HG02870 (cell line): Measurements from ENCODE around the gene SMPD3.

Experiments
- ATAC-seq: cut with Tn5 transposase; IDR thresholded peaks from one replicate; pipeline ENCODE4 v1.9.1; 2021; ENCODE audit warnings: mild to moderate bottlenecking, moderate library complexity; ENCODE audit not compliant: unreplicated experiment

SMPD3 gene

GRCh38 chr16:68444056-68444657 lies 4.2 kb downstream of the SMPD3 start:
- no peak for ATAC-seq

GRCh38 chr16:68436581-68436980 lies 11.7 kb downstream of the SMPD3 start:
- ATAC-seq, result no peak

GRCh38 chr16:68434624-68435210 lies 13.6 kb downstream of the SMPD3 start:
- no peak for ATAC-seq

GRCh38 chr16:68433316-68433715 lies 15.0 kb downstream of the SMPD3 start:
- no peak for ATAC-seq

GRCh38 chr16:68432701-68433100 lies 15.6 kb downstream of the SMPD3 start:
- no peak for ATAC-seq

- ATAC-seq, result no peak
Measured at GRCh38 chr16:68429076-68429854, 19.0 kb downstream of the SMPD3 start.

- no peak for ATAC-seq
Measured at GRCh38 chr16:68427649-68428303, 20.5 kb downstream of the SMPD3 start.

GRCh38 chr16:68426347-68426652 lies 22.0 kb downstream of the SMPD3 start:
- no peak for ATAC-seq

- ATAC-seq, result no peak
Measured at GRCh38 chr16:68425498-68426346, 22.6 kb downstream of the SMPD3 start.

- ATAC-seq, result no peak
Measured at GRCh38 chr16:68423771-68424170, 24.5 kb downstream of the SMPD3 start.

- no peak for ATAC-seq
Measured at GRCh38 chr16:68422396-68422960, 25.8 kb downstream of the SMPD3 start.

GRCh38 chr16:68421076-68421475 lies 27.2 kb downstream of the SMPD3 start:
- ATAC-seq, result no peak

- ATAC-seq, result no peak
Measured at GRCh38 chr16:68420366-68420942, 27.9 kb downstream of the SMPD3 start.

GRCh38 chr16:68417711-68418301 lies 30.5 kb downstream of the SMPD3 start:
- peak; percentile 70 for ATAC-seq

- ATAC-seq, result no peak
Measured at GRCh38 chr16:68416057-68417046, 32.0 kb downstream of the SMPD3 start.

GRCh38 chr16:68414581-68414980 lies 33.7 kb downstream of the SMPD3 start:
- no peak for ATAC-seq

- no peak for ATAC-seq
Measured at GRCh38 chr16:68412061-68412460, 36.2 kb downstream of the SMPD3 start.

- no peak for ATAC-seq
Measured at GRCh38 chr16:68411086-68411485, 37.2 kb downstream of the SMPD3 start.

GRCh38 chr16:68408967-68409366 lies 39.3 kb downstream of the SMPD3 start:
- no peak for ATAC-seq
